OCI-LY1 (cell line): ENCODE data around the gene AMPH.

Experiments
- H2AFZ ChIP-seq: fragments of 200-600 bp; sonication (generic), shearing (Covaris generic); 2 replicates; pipeline ENCODE4 v1.6.0; 2014; ENCODE audit warnings: antibody characterized with exemption, mild to moderate bottlenecking, low read length
- H3F3A ChIP-seq: fragments of 200-600 bp; sonication (generic), shearing (Covaris generic); 2 replicates; pipeline ENCODE4 v1.6.0; 2014; ENCODE audit warnings: mild to moderate bottlenecking, antibody characterized with exemption, low read length, moderate library complexity; ENCODE audit not compliant: insufficient read depth
- H3K27ac ChIP-seq: fragments of 200-600 bp; sonication (generic); 2 replicates; pipeline ENCODE4 v1.5.1; 2014; ENCODE audit warnings: low read length, mixed run types, mild to moderate bottlenecking, low read depth; ENCODE audit not compliant: poor library complexity, severe bottlenecking
- H3K27me3 ChIP-seq: fragments of 200-600 bp; sonication (generic); 2 replicates; pipeline ENCODE4 v1.6.0; 2014; ENCODE audit warnings: antibody characterized with exemption, mild to moderate bottlenecking, low read length, moderate library complexity; ENCODE audit not compliant: insufficient read depth
- H3K36me3 ChIP-seq: fragments of 200-600 bp; sonication (generic); 2 replicates; pipeline ENCODE4 v1.6.1; 2014; ENCODE audit warnings: mild to moderate bottlenecking, antibody characterized with exemption, low read length, moderate library complexity, mixed read lengths; ENCODE audit not compliant: insufficient read depth
- H3K4me1 ChIP-seq: fragments of 200-600 bp; sonication (generic); 2 replicates; pipeline ENCODE4 v1.5.1; 2014; ENCODE audit warnings: mild to moderate bottlenecking, low read length, moderate library complexity; ENCODE audit not compliant: insufficient read depth, severe bottlenecking
- H3K4me2 ChIP-seq: fragments of 200-600 bp; sonication (generic), shearing (Covaris generic); 2 replicates; pipeline ENCODE4 v1.6.1; 2014; ENCODE audit warnings: low read length
- H3K4me3 ChIP-seq: fragments of 200-600 bp; sonication (generic); 2 replicates; pipeline ENCODE4 v1.5.1; 2014; ENCODE audit warnings: low read length, low read depth, mild to moderate bottlenecking, mixed read lengths; ENCODE audit not compliant: poor library complexity, severe bottlenecking
- H3K79me2 ChIP-seq: fragments of 200-600 bp; shearing (Covaris generic); 2 replicates; pipeline ENCODE4 v1.6.1; 2016; ENCODE audit warnings: mixed run types, low read length, mixed read lengths; ENCODE audit not compliant: insufficient read depth
- H3K9ac ChIP-seq: fragments of 200-600 bp; sonication (generic), shearing (Covaris generic); 2 replicates; pipeline ENCODE4 v1.6.1; 2014; ENCODE audit warnings: mild to moderate bottlenecking, low read length, mixed read lengths
- H3K9me2 ChIP-seq: fragments of 200-600 bp; sonication (generic), shearing (Covaris generic); 2 replicates; pipeline ENCODE4 v1.6.1; 2014; ENCODE audit warnings: low read depth, mild to moderate bottlenecking, low read length, mixed read lengths
- H3K9me3 ChIP-seq: fragments of 200-600 bp; shearing (Covaris generic); 2 replicates; pipeline ENCODE4 v1.6.1; 2014; ENCODE audit warnings: low read length, mixed read lengths
- H4K20me1 ChIP-seq: fragments of 200-600 bp; sonication (generic), shearing (Covaris generic); 2 replicates; pipeline ENCODE4 v1.6.0; 2016; ENCODE audit warnings: mild to moderate bottlenecking, low read length; ENCODE audit not compliant: insufficient read depth
- CTCF ChIP-seq: fragments of 200-600 bp; sonication (generic), shearing (Covaris generic); IDR thresholded peaks from 2 replicates; pipeline ENCODE4 v1.5.1; 2017; ENCODE audit warnings: mild to moderate bottlenecking, antibody characterized with exemption, low read length, moderate library complexity, mixed read lengths
- EZH2 ChIP-seq: fragments of 200-600 bp; sonication (generic), shearing (Covaris generic); IDR thresholded peaks from 2 replicates; pipeline ENCODE4 v1.8.0; 2017; ENCODE audit warnings: borderline replicate concordance, mixed run types, mild to moderate bottlenecking, antibody characterized with exemption, low read length, moderate library complexity, mixed read lengths

The AMPH gene

GRCh38 chr7:38520741-38521140 lies 110.4 kb downstream of the AMPH start:
- H3K4me2 ChIP-seq: no peak overlapping the region
- no peak overlapping the region for H2AFZ ChIP-seq
- no peak overlapping the region for H3K4me3 ChIP-seq
- H3K9ac ChIP-seq: no peak overlapping the region
- H3K27ac ChIP-seq: no peak overlapping the region
- no peaks in the 10 kb centered on the region for H3K4me1 ChIP-seq
- no peaks in the 10 kb centered on the region for H3F3A ChIP-seq
- no peaks in the 10 kb centered on the region for H4K20me1 ChIP-seq
- H3K9me3 ChIP-seq: no peaks in the 10 kb centered on the region
- H3K9me2 ChIP-seq: no peaks in the 10 kb centered on the region
- H3K36me3 ChIP-seq: no peaks in the 10 kb centered on the region
- no peak for TF ChIP-seq EZH2
- TF ChIP-seq CTCF: no peak
- H3K79me2 ChIP-seq: no peaks in the 10 kb centered on the region
- no peaks in the 10 kb centered on the region; the same call in 1 of the 2 replicates for H3K27me3 ChIP-seq

- no peak for TF ChIP-seq EZH2
- no peak for TF ChIP-seq CTCF
- Histone ChIP-seq H3K27ac (no peak overlapping the region), H3K9me2 (no peaks in the 10 kb centered on the region), H3K4me1 (no peaks in the 10 kb centered on the region), H3K4me2 (no peak overlapping the region), H3K79me2 (no peaks in the 10 kb centered on the region), H3K9ac (no peak overlapping the region), H2AFZ (no peak overlapping the region), H4K20me1 (no peaks in the 10 kb centered on the region), H3F3A (no peaks in the 10 kb centered on the region), H3K27me3 (no peaks in the 10 kb centered on the region), H3K36me3 (no peaks in the 10 kb centered on the region), H3K4me3 (no peak overlapping the region), H3K9me3 (no peaks in the 10 kb centered on the region)
Measured at GRCh38 chr7:38518541-38518940, 112.6 kb downstream of the AMPH start.

- H3K79me2 ChIP-seq: no peaks in the 10 kb centered on the region
- TF ChIP-seq EZH2: no peak
- TF ChIP-seq CTCF: no peak
- H4K20me1 ChIP-seq: no peaks in the 10 kb centered on the region
- no peak overlapping the region for H3K9ac ChIP-seq
- no peak overlapping the region for H3K4me2 ChIP-seq
- no peak overlapping the region for H3K27ac ChIP-seq
- H3K9me3 ChIP-seq: no peaks in the 10 kb centered on the region
- no peaks in the 10 kb centered on the region for H3K4me1 ChIP-seq
- no peak overlapping the region for H2AFZ ChIP-seq
- no peak overlapping the region for H3K4me3 ChIP-seq
- no peaks in the 10 kb centered on the region for H3F3A ChIP-seq
- no peaks in the 10 kb centered on the region for H3K27me3 ChIP-seq
- H3K9me2 ChIP-seq: no peaks in the 10 kb centered on the region
- H3K36me3 ChIP-seq: no peaks in the 10 kb centered on the region
Measured at GRCh38 chr7:38512704-38513103, 118.5 kb downstream of the AMPH start.
